Erythroblast (primary cell): ENCODE measurements around the gene GRK2.

Source experiments
- GATA1 ChIP-seq: IDR thresholded peaks from 2 replicates; pipeline ENCODE4 v1.6.1; 2011; ENCODE audit warnings: low read depth, mild to moderate bottlenecking, control low read depth, low read length, moderate library complexity
- POLR2A ChIP-seq: IDR thresholded peaks from 2 replicates; pipeline ENCODE4 v1.6.1; 2011; ENCODE audit warnings: mild to moderate bottlenecking, low read length

DNA sequence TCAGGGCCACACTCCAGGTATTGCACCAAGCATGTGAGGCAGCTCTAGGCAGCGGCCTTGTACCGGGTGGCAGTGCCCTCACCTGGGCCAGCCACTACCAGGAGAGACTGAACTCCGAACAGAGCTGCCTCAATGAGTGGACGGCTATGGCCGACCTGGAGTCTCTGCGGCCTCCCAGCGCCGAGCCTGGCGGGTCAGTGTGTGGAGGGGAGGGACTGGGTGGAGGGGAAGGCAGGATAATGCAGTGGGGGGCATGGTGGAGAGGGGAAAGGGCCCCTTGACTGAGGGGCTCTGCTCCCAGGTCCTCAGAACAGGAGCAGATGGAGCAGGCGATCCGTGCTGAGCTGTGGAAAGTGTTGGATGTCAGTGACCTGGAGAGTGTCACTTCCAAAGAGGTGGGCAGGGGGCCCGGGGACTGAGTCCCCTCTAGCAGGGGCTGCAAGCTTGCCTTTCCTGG is 41.3 kb downstream of the GRK2 start:
- TF ChIP-seq POLR2A (no peak), GATA1 (no peak)
